GM19240 (cell line): ENCODE data around the gene HBE1.

Source experiments
- DNase-seq: peaks from one replicate; pipeline ENCODE4 v3.0.0; 2011; ENCODE audit warnings: low spot score; ENCODE audit not compliant: insufficient read length

Gene HBE1

DNA sequence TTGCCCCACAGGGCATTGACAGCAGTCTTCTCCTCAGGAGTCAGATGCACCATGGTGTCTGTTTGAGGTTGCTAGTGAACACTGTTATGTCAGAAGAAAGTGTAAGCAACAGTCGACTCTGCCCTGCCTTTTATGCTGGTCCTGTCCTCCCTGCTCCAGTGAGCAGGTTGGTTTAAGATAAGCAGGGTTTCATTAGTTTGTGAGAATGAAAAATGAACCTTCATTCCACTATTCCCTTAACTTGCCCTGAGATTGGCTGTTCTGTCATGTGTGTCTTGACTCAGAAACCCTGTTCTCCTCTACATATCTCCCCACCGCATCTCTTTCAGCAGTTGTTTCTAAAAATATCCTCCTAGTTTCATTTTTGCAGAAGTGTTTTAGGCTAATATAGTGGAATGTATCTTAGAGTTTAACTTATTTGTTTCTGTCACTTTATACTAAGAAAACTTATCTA lies 35.3 kb downstream of the HBE1 start, which contains the start of gene HBD:
TSS of gene HBD (minus strand) at position 103 of the 454 bp plus-strand sequence. CDS start at position 53, 50 bp downstream.
- peak; percentile 14 for DNase-seq

DNA sequence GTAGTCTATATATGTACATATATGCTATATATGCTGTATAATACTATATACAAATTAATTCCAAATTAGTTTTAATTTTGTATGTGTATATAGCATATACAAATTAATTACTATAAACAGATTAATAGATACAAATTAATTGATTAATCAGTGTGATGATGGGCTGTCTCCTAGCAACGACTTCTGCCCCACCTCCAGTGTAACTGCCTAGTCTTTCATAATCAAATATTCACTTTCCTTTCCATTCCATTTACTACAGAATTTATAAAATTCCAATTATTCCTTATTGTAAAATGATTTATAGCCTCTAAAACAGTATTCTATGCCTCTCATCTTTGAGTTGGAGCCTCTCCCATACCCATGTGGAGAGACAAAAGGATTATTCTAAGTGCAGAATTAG lies 36.4 kb downstream of the HBE1 start:
- no peak for DNase-seq

DNA sequence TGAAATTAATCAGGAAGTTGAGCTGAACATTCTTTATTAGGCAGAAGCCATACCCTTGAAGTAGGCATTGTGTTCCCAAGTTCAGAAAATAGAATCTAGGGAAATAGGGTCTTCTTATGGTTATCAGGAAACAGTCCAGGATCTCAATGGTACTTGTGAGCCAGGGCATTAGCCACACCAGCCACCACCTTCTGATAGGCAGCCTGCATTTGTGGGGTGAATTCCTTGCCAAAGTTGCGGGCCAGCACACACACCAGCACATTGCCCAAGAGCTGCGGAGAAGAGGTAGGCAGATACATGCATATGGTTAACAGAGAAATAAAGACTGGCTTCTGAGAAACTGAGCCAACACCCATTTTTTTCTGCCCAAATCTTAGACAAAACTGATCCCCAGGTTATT lies 36.9 kb downstream of the HBE1 start:
- DNase-seq: no peak

DNA sequence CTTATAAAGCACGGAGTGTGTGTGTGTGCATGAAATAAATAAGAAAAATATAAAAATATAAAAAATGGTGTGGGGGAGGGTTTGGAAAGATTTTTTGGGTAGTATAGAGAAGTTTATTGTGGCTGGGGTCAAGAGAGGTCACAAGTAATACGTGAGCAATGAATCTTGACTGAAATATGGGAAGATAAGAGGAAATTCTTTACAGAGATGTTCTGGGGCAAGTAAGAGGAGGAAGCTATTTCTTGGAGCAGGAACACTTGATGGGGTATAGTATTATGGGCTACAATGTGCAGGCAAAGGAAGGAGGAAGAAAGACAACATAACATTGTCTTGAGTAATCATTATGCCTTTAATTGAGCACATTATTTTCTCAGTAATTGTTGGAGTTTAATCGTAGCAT lies 37.6 kb downstream of the HBE1 start:
- no peak for DNase-seq

DNA sequence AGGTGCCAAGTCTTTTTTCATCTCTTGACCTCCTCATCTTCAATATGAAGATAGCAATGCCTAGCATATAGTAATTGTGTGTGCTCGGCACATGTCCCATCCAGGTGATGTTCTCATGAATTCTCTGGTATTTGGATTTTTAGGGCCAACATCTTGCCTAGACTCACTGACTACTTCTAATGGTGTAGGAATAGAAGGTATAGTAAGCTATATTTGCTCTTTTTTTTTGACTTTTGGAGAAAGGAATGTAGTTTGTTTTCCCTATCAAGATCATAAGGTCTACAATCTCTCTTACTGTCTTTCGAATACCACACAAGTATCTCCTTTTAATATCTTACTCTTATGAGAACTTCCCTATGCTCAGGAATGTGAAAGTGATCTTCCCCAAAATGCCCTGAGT lies 38.6 kb downstream of the HBE1 start:
- DNase-seq: no peak

DNA sequence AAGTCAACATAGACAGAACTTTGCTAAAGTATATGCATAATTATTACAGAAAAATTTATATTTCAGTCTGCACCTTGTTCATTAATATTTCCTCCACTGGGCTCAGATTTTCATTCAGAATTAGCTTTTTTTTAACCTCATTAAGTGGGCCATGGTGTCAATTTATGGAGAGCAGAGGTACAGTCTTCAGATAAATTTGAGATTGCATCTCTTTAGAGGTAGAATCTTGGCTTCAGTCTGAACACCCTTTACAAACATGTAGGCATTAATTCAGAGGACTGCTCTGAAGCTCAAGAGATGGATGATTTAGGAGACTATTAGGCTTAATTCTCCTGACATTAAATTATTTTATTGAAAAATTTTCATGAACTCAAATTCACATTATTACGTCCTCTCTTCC lies 39.5 kb downstream of the HBE1 start:
- no peak for DNase-seq

DNA sequence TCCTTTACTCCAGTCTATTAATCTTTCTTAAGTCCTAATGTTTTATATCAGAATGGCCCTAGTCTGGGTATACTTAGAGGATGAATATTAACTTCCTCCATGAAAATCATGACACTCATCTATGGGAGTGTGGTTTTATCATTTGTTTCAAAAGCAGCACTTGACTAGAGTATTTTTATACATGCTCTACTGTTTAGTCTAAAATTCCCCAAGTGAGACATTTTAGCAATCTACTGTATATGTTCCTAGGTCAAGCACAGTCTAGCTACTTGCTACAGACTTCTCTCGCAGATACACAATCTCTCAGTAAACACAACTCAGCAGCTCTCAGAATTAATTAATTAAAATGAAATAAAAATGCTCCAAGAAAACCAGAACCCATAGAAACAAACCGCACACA lies 39.9 kb downstream of the HBE1 start:
- DNase-seq: no peak

DNA sequence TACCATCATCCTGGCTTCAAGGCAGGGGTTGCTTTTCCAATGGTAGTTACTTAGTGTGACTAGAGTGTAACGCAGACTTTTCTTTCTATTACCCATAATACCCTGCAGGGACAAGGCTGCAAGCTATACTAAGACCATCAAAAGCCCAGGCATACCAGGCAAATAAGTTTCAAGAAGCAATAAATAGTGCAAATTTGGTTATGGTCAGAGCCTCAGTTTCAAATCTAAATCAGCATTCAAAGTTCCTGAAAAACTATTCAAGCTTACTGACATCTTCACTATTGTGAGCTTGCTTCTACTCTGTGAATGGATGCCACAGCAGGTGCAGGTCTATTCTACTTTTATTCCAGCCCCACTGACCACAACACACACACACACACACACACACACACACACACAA lies 40.4 kb downstream of the HBE1 start:
- no peak for DNase-seq

DNA sequence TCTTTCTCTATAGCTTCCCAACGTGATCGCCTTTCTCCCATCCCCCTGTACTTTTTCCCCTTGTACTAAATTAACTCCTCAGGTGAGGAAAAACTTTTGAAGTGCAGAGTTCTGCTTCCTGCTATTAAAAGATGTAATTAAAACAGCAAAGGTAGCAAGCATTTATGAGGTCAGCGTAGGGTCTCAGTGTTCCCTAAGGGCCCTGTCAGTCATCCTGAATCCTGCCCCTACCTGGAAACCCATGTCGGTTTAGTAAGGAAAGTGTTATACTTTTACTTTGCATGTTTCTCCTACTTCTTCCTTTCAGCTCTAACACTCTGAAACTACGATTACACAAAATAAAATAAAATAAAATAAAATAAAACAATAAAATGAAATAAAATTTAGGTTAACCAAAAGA lies 41.6 kb downstream of the HBE1 start:
- DNase-seq: no peak

DNA sequence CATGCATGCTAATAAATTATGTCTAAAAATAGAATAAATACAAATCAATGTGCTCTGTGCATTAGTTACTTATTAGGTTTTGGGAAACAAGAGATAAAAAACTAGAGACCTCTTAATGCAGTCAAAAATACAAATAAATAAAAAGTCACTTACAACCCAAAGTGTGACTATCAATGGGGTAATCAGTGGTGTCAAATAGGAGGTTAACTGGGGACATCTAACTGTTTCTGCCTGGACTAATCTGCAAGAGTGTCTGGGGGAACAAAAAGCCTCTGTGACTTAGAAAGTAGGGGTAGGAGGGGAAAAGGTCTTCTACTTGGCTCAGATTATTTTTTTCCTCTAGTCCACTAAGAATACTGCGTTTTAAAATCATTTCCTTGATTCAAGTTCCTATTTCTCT lies 42.1 kb downstream of the HBE1 start:
- no peak for DNase-seq

DNA sequence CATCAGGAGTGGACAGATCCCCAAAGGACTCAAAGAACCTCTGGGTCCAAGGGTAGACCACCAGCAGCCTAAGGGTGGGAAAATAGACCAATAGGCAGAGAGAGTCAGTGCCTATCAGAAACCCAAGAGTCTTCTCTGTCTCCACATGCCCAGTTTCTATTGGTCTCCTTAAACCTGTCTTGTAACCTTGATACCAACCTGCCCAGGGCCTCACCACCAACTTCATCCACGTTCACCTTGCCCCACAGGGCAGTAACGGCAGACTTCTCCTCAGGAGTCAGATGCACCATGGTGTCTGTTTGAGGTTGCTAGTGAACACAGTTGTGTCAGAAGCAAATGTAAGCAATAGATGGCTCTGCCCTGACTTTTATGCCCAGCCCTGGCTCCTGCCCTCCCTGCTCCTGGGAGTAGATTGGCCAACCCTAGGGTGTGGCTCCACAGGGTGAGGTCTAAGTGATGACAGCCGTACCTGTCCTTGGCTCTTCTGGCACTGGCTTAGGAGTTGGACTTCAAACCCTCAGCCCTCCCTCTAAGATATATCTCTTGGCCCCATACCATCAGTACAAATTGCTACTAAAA lies 42.9 kb downstream of the HBE1 start, which contains the start of gene HBB:
TSS of gene HBB (minus strand) at position 340 of the 579 bp plus-strand sequence. CDS start at position 290, 50 bp downstream.
- DNase-seq: no peak

DNA sequence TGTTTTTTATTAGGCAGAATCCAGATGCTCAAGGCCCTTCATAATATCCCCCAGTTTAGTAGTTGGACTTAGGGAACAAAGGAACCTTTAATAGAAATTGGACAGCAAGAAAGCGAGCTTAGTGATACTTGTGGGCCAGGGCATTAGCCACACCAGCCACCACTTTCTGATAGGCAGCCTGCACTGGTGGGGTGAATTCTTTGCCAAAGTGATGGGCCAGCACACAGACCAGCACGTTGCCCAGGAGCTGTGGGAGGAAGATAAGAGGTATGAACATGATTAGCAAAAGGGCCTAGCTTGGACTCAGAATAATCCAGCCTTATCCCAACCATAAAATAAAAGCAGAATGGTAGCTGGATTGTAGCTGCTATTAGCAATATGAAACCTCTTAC lies 44.3 kb downstream of the HBE1 start:
- DNase-seq: no peak

DNA sequence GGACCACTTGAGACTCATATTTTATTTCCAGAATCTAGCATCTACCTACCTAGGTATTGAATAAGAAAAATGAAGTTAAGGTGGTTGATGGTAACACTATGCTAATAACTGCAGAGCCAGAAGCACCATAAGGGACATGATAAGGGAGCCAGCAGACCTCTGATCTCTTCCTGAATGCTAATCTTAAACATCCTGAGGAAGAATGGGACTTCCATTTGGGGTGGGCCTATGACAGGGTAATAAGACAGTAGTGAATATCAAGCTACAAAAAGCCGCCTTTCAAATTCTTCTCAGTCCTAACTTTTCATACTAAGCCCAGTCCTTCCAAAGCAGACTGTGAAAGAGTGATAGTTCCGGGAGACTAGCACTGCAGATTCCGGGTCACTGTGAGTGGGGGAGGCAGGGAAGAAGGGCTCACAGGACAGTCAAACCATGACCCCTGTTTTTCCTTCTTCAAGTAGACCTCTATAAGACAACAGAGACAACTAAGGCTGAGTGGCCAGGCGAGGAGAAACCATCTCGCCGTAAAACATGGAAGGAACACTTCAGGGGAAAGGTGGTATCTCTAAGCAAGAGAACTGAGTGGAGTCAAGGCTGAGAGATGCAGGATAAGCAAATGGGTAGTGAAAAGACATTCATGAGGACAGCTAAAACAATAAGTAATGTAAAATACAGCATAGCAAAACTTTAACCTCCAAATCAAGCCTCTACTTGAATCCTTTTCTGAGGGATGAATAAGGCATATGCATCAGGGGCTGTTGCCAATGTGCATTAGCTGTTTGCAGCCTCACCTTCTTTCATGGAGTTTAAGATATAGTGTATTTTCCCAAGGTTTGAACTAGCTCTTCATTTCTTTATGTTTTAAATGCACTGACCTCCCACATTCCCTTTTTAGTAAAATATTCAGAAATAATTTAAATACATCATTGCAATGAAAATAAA lies 44.9 kb downstream of the HBE1 start:
- no peak for DNase-seq

DNA sequence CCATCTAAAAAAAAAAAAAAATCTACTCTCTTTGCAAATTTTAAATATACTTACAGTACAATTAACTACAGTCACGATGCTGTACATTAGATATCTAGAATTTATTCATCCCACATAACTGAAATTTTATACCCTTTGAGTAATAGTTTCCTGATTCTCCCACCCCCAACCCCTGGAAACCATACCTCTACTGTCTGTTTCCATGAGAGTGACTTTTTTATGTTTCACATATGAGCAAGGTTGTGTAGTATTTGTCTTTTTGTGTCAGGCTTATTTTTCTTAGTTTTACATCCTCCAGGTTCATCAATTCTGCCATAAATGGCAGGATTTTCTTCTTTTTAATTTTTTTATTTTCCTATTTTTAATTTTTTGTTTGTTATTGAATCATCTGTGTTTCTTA lies 46.1 kb downstream of the HBE1 start:
- no peak for DNase-seq

DNA sequence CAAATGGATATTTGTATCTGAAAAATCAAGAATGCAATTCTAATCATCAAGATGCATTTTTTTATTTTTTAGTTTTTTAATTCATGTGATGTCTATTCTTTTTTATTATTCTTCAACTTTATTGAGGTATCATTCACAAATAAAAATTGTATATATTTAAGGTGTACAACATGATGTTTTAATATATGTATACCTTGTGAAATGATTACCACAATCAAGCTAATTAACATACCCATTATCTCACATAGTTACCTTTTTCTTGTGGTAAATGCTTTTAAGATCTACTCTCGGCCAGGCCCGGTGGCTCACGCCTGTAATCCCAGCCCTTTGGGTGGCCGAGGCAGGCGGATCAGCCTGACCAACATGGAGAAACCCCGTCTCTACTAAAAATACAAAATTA lies 46.6 kb downstream of the HBE1 start:
- DNase-seq: no peak
